Measurements from ENCODE around the gene ENOSF1.

DNA sequence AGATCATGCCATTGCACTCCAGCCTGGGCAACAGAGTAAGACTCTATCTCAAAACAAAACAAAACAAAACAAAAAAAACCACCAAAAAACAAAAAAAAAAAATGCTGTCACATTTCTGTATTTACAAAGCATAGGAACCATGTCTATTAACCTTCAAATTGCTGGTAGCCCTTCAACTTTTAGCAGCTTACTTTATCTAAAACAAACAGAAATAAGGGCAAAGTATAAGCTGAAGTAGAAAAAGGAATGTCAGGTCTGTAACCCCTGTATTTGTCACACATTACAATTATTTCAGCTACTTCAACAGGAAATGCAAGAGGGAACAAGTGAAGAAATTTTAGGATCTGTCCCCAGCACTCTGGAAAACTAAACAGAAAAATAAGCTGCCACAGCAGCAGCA is 29.6 kb downstream of the ENOSF1 start:
- TF ChIP-seq RFX5 (IDR thresholded peaks at IDR 0.05; ENCODE audit: low read length) (no peak), EZH2phosphoT487 (IDR thresholded peaks at IDR 0.05; ENCODE audit: borderline replicate concordance, low read depth) (no peak), NRF1 (IDR thresholded peaks at IDR 0.05; ENCODE audit: low read depth, low read length) (no peak), SMC3 (IDR thresholded peaks at IDR 0.05; ENCODE audit: low read depth, low read length) (no peak)
- TF ChIP-seq, protein P1, sequence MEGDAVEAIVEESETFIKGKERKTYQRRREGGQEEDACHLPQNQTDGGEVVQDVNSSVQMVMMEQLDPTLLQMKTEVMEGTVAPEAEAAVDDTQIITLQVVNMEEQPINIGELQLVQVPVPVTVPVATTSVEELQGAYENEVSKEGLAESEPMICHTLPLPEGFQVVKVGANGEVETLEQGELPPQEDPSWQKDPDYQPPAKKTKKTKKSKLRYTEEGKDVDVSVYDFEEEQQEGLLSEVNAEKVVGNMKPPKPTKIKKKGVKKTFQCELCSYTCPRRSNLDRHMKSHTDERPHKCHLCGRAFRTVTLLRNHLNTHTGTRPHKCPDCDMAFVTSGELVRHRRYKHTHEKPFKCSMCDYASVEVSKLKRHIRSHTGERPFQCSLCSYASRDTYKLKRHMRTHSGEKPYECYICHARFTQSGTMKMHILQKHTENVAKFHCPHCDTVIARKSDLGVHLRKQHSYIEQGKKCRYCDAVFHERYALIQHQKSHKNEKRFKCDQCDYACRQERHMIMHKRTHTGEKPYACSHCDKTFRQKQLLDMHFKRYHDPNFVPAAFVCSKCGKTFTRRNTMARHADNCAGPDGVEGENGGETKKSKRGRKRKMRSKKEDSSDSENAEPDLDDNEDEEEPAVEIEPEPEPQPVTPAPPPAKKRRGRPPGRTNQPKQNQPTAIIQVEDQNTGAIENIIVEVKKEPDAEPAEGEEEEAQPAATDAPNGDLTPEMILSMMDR (IDR thresholded peaks at IDR 0.05) = no peak

Measured in SK-N-SH (cell line).